ENCODE measurements around the gene USF1. TPM values are rescaled to one million over a fixed set of nuclear protein-coding genes. Genes with fewer than 3 reads are reported as not detected.

Gene USF1
- total and polyA plus RNA-seq, 8 donors = 15.8 to 118 (median 25.2) TPM

- peak within 1 kb of the TSS; percentile 49 to 88 (median 64) for H3K27ac ChIP-seq
- H3K36me3 ChIP-seq = no peaks in the 10 kb centered on the region
- H3K4me3 ChIP-seq = peak within 1 kb of the TSS; percentile 19 to 45 (median 27)
- no peaks in the 10 kb centered on the region for H3K9me3 ChIP-seq
- TF ChIP-seq CTCF (IDR thresholded peaks at IDR 0.05) = no peak
- peak; percentile 94 to 97 (median 95) for ATAC-seq
- intact Hi-C loops (cut with DNase I) = no loop called here
- DNase-seq = peak; percentile 82 to 93 (median 85)
- peaks cover 0 to 19% (median 15%) of the 10 kb centered on the region in 3 donors for H3K4me1 ChIP-seq
- H3K27me3 ChIP-seq = no peaks in the 10 kb centered on the region
- FAIRE-seq = no peak
- 13 to 15% methylated on average over 21 to 22 of the region's 22 CpGs for WGBS, 2 donors
Measured at GRCh38 chr1:161089251-161089924, 43.6 kb upstream of the USF1 start, which contains the start of gene NECTIN4. TSS of gene NECTIN4 (minus strand) at chr1:161089558. CDS start at chr1:161089296, 262 bp downstream.

GRCh38 chr1:161088587-161089110 is 42.9 kb upstream of the USF1 start:
- peak; percentile 51 to 85 (median 67) for ATAC-seq
- H3K27me3 ChIP-seq = no peaks in the 10 kb centered on the region
- 41 to 43% methylated on average over 3 of the region's 3 CpGs for WGBS, 2 donors
- peak overlapping the region in 3 of 4 donors; percentile 54 to 88 (median 73) for H3K27ac ChIP-seq
- H3K36me3 ChIP-seq = no peaks in the 10 kb centered on the region
- peaks cover 0 to 26% (median 22%) of the 10 kb centered on the region in 3 donors for H3K4me1 ChIP-seq
- H3K4me3 ChIP-seq = peak overlapping the region in 3 of 4 donors; percentile 19 to 45 (median 35)
- no peaks in the 10 kb centered on the region for H3K9me3 ChIP-seq
- no peak for FAIRE-seq
- intact Hi-C loops (cut with DNase I) = no loop called here
- no peak for TF ChIP-seq CTCF (IDR thresholded peaks at IDR 0.05)
- peak in 2 of 6 donors; percentile 29 to 65 for DNase-seq

- H3K4me1 ChIP-seq = peaks cover 0 to 32% (median 31%) of the 10 kb centered on the region in 3 donors
- intact Hi-C loops (cut with DNase I) = no loop called here
- no peaks in the 10 kb centered on the region for H3K27me3 ChIP-seq
- 69 to 76% methylated on average over 4 of the region's 4 CpGs for WGBS, 2 donors
- H3K27ac ChIP-seq = no peak overlapping the region
- no peak for ATAC-seq
- H3K9me3 ChIP-seq = no peaks in the 10 kb centered on the region
- no peak for FAIRE-seq
- H3K4me3 ChIP-seq = no peak overlapping the region
- no peak for TF ChIP-seq CTCF (IDR thresholded peaks at IDR 0.05)
- H3K36me3 ChIP-seq = no peaks in the 10 kb centered on the region
- DNase-seq = peak in 1 of 6 donors; percentile 44
Measured at GRCh38 chr1:161086457-161086856, 40.7 kb upstream of the USF1 start.

- Histone ChIP-seq H3K4me3 (no peak overlapping the region), H3K9me3 (no peaks in the 10 kb centered on the region), H3K27ac (peak overlapping the region in 1 of 4 donors; percentile 79), H3K27me3 (no peaks in the 10 kb centered on the region), H3K4me1 (peaks cover 0 to 31% (median 30%) of the 10 kb centered on the region in 3 donors), H3K36me3 (no peaks in the 10 kb centered on the region)
- DNase-seq (peak in 1 of 6 donors; percentile 47), FAIRE-seq (no peak), ATAC-seq (no peak)
- 65 to 69% methylated on average over 2 of the region's 2 CpGs for WGBS, 2 donors
- no peak for TF ChIP-seq CTCF (IDR thresholded peaks at IDR 0.05)
- intact Hi-C loops (cut with DNase I) = no loop called here
Measured at GRCh38 chr1:161085165-161085564, 39.4 kb upstream of the USF1 start.

GRCh38 chr1:161084597-161084988 is 38.8 kb upstream of the USF1 start:
- Histone ChIP-seq H3K27me3 (no peaks in the 10 kb centered on the region), H3K27ac (peak overlapping the region in 1 of 4 donors; percentile 79), H3K4me3 (no peak overlapping the region), H3K9me3 (no peaks in the 10 kb centered on the region), H3K36me3 (no peaks in the 10 kb centered on the region), H3K4me1 (peaks cover 0 to 25% (median 25%) of the 10 kb centered on the region in 3 donors)
- DNase-seq (peak in 1 of 6 donors; percentile 46), FAIRE-seq (no peak), ATAC-seq (no peak)
- WGBS, 2 donors = 91 to 96% methylated on average over 1 of the region's 1 CpG
- intact Hi-C loops (cut with DNase I) = no loop called here
- TF ChIP-seq CTCF (IDR thresholded peaks at IDR 0.05) = no peak
